Stimulated activated CD8-positive, alpha-beta memory T cell treated with anti-CD3 and anti-CD28 coated beads, Interleukin-12 subunit alpha, Interleukin-12 subunit beta, amount 100 ng/mL, for 24 hours (primary cell): Measurements from ENCODE around the gene MTF2.
"Not testable (repeated sequence)": the region's sequence is repeated elsewhere in the genome, so short reads cannot be mapped to it uniquely, and the experiment has no call there.

Source experiments
- DNase-seq: peaks from one replicate; pipeline ENCODE4 v3.0.0-alpha.2; 2020; ENCODE audit errors: extremely low read depth

The MTF2 gene

DNA sequence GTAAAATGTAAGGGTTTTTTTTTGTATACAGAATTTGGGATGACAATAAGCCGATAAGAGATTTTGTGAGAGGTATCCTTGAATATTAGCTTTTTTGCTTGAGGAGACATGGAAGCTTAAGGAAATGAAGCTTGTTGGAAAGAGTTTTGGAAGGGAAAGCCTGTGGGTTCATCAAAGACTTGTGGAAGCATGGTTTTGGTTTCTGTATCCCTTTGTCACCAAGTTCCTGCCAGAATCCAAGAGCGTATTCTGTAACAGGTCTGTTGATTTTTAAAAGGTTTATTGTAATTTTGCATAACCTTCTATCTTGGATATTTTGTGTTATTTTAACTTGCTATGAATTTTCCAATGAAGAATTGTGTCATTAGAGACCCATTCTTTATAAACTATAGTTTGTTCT lies 63.1 kb downstream of the MTF2 start:
- no peak for DNase-seq

GRCh38 chr1:93143136-93143535 lies 64.1 kb downstream of the MTF2 start:
- no peak for DNase-seq

GRCh38 chr1:93143769-93144168 lies 64.7 kb downstream of the MTF2 start:
- DNase-seq: no peak

DNA sequence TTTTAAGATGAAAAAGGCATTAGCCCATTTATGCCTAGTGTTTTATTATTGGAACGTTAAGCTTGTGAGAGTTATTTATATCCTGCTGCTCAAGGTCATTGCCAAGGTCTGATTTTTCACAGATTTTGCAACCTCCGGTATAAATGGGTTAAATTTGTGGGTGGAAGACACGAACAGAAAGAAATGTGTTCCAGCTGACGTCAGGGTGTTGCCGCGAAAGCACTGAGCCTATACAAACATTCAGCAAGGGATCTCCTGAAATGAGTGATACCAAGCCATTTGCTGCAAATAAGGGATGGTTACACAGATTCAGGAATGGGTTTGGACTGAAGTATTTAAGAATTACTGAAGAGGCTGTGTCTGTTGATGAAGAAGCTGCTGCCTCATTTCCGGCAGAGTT lies 68.9 kb downstream of the MTF2 start:
- DNase-seq: no peak

- no peak for DNase-seq
Measured at GRCh38 chr1:93150729-93151128, 71.6 kb downstream of the MTF2 start.

GRCh38 chr1:93151474-93151873 lies 72.4 kb downstream of the MTF2 start:
- DNase-seq: no peak

- DNase-seq: no peak
Measured at GRCh38 chr1:93152835-93153234, 73.8 kb downstream of the MTF2 start.

DNA sequence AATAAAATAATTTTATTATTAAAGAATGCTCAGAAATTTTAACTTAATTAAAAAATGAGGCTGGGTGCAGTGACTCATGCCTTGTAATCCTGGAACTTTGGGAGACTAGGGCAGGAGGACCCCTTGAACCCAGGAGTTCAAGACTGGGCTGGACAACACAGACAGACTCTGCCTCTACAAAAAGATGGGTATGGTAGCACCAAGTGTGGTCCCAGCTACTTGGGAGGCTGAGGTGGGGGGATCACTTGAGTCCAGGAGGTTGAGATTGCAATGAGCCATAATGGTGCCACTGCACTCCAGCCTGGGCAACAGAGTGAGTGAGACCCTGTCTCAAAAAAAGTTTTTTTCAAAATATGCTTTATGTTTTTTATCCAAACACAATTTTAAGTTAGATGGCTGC lies 75.8 kb downstream of the MTF2 start:
- DNase-seq: no peak

DNA sequence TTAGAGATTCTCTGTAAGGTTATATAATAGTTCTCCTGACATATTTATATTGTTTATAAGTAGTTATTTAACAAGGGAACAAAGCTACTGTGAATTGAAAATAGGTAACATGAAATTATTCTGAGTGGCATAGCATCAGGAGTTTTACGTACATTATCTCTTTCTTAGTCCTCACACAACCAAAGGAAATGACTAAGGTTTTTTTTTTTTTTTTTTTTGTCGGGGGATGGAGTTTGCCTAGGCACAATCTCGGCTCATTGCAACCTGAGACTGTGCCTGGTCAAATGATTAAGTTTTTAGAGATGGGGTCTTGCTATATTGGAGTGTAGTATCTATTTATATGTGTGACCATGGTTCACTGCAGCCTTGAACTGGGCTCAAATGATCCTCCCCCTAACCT lies 76.3 kb downstream of the MTF2 start:
- DNase-seq: no peak

DNA sequence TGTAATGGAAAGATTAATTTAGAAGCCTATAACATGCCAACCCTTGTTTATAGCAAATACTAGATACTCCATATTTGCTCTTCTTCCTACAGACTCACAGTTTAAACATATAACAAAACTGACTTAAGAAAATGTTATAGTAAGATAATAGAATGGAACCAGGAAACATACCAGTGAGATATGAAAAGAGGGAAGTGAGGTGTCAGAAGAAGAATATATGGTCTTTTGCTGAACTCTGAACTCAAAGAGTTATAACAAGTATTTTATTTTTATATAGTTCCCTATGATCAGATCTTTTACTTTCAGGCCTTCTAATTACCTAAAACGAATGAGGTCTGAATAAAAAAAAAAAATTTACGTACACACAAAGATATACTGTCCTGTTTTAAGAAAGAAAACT lies 80.3 kb downstream of the MTF2 start:
- DNase-seq: no peak

DNA sequence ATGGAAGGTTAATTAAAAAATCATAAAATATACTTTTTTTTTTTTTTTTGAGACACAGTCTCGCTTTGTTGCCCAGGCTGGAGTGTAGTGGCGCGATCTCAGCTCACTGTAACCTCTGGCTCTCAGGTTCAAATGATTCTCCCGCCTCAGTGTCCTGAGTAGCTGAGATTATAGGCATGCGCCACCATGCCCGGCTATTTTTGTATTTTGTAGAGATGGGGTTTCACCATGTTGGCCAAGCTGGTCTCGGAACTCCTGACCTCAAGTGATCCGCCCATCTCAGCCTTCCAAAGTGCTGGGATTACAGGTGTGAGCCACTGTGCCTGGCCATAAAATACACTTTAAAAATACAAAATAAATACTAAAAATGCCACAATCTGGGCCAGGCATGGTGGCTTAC lies 84.2 kb downstream of the MTF2 start:
- not testable (repeated sequence) for DNase-seq

- no peak for DNase-seq
Measured at GRCh38 chr1:93164816-93165215, 85.7 kb downstream of the MTF2 start.

DNA sequence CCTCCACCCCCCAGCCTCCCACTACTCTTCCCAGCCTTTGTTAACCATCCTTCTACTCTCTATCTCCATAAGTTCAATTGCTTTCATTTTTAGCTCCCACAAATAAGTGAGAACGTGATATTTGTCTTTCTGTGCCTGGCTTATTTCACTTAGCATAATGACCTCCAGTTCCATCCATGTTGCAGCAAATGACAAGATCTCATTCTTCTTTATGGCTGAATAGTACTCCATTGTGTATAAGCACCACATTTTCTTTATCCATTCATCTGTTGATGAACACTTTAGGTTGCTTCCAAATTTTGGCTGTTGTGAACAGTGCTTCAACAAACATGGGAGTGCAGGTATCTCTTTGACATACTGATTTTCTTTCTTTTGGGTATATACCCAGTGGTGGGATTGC lies 86.8 kb downstream of the MTF2 start:
- not testable (repeated sequence) for DNase-seq

DNA sequence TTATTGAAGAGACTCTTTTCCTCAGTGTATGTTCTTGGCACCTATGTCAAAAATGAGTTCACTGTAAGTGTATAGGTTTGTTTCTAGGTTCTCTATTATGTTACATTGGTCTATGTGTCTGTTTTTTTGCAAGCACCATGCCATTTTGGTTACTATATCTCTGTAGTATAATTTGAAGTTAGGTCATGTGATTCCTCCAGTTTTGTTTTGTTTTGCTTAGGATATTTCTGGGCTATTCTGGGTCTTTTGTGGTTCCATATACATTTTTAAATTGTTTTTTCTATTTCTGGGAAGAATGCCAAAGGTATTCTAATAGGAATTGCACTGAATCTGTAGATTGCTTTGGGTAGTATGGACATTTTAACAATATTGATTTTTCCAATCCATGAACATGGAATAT lies 87.9 kb downstream of the MTF2 start:
- DNase-seq: no peak

DNA sequence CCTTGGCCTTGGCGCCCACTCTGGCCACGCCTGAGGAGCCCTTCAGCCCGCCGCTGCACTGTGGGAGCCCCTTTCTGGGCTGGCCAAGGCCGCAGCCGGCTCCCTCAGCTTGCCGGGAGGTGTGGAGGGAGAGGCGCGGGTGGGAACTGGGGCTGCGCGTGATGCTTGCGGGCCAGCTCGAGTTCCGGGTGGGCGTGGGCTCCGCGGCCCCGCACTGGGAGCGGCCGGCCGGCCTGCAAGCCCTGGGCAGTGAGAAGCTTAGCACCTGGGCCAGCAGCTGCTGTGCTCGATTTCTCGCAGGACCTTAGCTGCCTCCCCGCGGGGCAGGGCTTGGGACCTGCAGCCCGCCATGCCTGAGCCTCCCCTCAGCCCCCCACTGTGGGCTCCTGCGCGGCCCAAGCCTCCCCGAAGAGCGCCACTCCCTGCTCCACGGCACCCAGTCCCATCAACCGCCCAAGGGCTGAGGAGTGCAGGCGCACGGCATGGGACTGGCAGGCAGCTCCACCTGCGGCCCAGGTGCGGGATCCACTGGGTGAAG lies 91.1 kb downstream of the MTF2 start:
- not testable (repeated sequence) for DNase-seq

- DNase-seq: no peak
Measured at GRCh38 chr1:93171549-93172034, 92.5 kb downstream of the MTF2 start.

DNA sequence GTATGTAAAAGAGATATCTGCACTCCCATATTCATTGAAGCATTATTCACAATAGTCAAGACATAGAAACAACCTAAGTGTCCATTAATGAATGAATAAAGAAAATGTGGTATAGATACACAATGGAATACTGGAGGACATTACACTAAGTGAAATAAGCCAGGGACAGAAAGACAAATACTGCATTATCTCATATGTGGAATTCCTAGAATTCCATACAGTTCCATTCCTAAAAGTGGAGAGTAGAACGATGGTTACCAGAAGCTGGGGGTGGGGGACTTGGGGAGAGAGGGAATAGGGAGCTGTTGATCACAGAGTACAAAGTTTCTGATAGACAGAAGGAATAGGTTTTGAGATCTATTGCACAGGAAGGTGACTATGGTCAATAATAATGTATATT lies 93.7 kb downstream of the MTF2 start:
- DNase-seq: no peak

DNA sequence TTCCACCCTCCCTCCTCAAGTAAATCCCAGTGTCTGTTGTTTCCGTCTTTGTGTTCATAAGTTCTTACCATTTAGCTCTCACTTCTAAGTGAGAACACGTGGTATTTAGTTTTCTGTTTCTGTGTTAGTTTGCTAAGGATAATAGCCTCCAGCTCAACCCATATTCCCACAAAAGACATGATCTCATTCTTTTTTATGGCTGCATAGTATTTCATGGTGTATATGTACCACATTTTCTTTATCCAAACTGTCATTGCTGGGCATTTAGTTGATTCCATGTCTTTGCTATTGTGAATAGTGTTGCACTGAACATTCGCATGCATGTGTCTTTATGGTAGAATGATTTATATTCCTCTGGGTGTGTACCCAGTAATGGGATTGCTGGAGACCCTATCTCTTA lies 95.6 kb downstream of the MTF2 start:
- DNase-seq: not testable (repeated sequence)

GRCh38 chr1:93177991-93178390 lies 98.9 kb downstream of the MTF2 start:
- DNase-seq: no peak

DNA sequence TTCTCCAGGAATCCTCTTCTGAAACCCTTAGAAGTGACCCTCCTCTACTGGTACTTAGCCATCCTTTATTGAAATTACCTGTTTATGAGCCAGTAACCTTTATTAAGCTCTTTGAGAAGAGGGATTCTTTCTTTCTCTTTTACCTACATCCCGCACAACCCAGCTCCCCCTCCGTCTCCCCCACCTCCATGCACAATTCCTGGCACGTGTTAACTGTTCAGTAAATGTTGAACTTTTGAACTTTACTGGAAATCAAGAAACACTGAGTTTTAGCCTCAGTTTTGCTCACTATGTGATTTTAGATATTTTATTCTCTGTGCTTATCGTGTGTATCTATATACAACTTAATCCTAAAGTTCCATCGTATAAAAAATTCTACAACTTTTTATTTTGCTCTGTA lies 99.3 kb downstream of the MTF2 start:
- DNase-seq: no peak

DNA sequence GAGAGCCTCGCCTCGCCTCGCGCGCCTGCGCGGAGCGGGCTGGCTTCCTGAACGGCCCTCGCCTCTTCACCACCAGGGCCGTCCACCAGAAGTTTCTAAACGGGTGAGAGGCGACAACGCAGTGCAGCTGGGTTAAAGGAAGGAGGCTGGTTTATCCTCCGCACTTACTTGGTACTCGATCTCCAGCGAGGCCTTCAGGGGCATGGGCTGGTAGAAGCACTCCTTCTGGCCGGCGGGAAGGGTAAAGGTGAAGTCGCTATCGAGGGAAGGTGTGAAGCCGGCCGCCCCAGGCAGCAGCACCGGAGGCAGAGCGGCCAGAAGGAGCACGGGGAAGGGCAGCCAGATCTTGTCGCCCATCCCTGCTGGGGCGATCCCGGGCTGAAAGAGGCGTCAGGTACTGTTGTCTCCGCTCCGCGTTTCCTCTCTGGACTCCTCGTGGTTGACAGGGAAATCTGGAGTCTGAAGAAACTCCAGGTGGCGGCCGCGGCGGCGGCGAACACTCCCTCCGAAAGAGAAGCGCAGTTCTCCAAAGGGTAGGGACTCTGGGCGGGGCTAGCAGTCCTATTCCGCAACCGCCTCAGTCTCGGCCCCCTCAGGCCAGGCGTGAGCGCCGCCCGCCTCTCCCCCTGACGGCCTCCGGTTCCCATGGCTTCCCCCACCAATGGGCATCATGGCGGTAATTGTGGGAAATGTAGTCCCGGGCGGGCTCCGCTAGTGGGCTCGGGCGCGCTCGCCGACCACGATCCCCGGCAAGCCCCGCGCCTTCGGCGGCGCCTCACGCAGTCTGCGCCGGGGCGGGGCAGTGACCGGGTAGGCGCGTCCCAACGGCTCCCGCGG lies 101.0 kb downstream of the MTF2 start, which contains the start of gene TMED5:
Gene TMED5, minus strand, starts transcription at position 528 of the 837 bp plus-strand sequence. Its CDS starts 171 bp downstream, at position 357.
- DNase-seq: peak; percentile 87

- DNase-seq: no peak
Measured at GRCh38 chr1:93180723-93181613, 101.9 kb downstream of the MTF2 start, which contains the start of gene CCDC18. CCDC18 (plus strand) TSS chr1:93180724; CDS start chr1:93183362, 2,638 bp downstream.
